H1 (cell line): Measurements from ENCODE around the gene HBQ1. TPM values are rescaled to one million over a fixed set of nuclear protein-coding genes. Genes with fewer than 3 reads are reported as not detected.

Experiments used
- ASH2L ChIP-seq: fragments of 200-600, 300-600 bp; sonication (generic); IDR thresholded peaks from one replicate; pipeline ENCODE4 v1.7.1; 2017; ENCODE audit warnings: low read length
- PHF8 ChIP-seq: fragments of 200-600 bp; sonication (generic); conservative IDR thresholded peaks from 2 replicates; pipeline ENCODE4 v1.7.1; 2012; ENCODE audit warnings: low read depth, mild to moderate bottlenecking, inconsistent platforms, low read length, moderate library complexity
- RXRA ChIP-seq: IDR thresholded peaks from 2 replicates; pipeline ENCODE4 v1.6.1; 2011; ENCODE audit warnings: low read depth, mild to moderate bottlenecking, low read length, moderate library complexity; ENCODE audit not compliant: insufficient read depth
- SIRT6 ChIP-seq: IDR thresholded peaks from one replicate; pipeline ENCODE4 v1.7.1; 2012; ENCODE audit warnings: low read length, inconsistent platforms
- SRF ChIP-seq: IDR thresholded peaks from 2 replicates; pipeline ENCODE4 v1.6.1; 2011; ENCODE audit warnings: mild to moderate bottlenecking, low read depth, low read length, moderate library complexity
- YY1 ChIP-seq: IDR thresholded peaks from 2 replicates; pipeline ENCODE4 v1.6.1; 2011; ENCODE audit warnings: low read depth, mild to moderate bottlenecking, low read length
- polyA plus RNA-seq, 7 experiments: library from polyadenylated mRNA; depleted of rRNA in 3 of 7; stranded (reverse) in 5 of 7; unstranded in 2 of 7; fragments of >200 nt in 5 of 7; fragments of 200-250 nt in 2 of 7; gene quantifications; 1 replicate in 5 of 7; 2 replicates in 1 of 7; 4 replicates in 1 of 7; pipeline versions ENCODE4 v1.2.1 to v1.2.3, GENCODE V29; 2011 to 2013; ENCODE audit warnings: missing spikeins in 2 of 7, mixed read lengths in 2 of 7
- total RNA-seq: library from RNA; stranded (reverse); fragmentation: NEBNext Ultra II Directional; extraction: Animal tissue kit (Norgen Biotek cat#: 25700); gene quantifications from 2 replicates; pipeline ENCODE4 v1.2.1, GENCODE V29; 2021

The HBQ1 gene
- total and polyA plus RNA-seq, 2 of the 8 experiments (the other 6 are each of a cell fraction or from before 2014, with no cell fraction given) = 2.9 to 17.1 TPM

DNA sequence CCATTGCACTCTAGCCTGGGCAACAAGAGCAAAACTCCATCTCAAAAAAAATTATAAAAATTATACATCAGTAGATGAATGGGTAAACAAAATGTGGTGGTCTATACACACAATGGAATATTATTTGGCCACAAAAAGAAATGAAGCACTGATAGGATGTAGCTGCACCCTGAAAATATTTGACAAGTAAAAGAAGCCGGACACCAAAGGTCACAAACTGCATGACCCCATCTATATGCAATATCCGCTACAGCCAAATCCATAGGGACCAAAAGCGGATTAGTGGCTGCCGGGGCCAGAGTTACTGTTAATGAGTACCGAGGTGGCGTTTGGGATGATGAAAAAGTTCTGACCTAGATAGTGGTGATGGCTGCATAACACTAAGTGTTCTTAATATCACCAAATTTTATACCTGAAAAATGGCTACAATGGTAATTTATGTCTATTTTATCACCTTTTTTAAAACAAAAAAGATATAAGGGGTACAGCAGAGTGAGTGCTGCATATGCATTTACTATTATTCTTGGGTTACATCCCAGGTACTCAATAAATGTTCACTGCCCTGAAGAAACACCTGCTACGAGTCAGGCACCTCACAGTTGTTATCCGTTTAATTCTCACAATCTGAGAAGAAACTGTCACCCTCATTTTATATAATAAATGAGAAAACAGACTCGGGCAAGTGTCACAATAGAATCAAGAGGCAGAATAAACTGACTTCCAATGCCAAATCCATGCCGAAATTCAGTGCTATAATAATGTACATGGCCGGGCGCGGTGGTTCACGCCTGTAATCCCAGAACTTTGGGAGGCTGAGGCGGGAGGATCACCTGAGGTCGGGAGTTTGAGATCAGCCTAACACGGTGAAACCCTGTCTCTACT, 807 bp upstream of the HBQ1 start (continued):
- TF ChIP-seq PHF8 (no peak), YY1 (no peak), SRF (no peak), RXRA (no peak), ASH2L (no peak), SIRT6 (no peak)
